Astrocyte (in vitro differentiated cells and primary cell): ENCODE results near the gene MX2. TPM values are rescaled to one million over a fixed set of nuclear protein-coding genes. Genes with fewer than 3 reads are reported as not detected.

ENCODE experiments used
- DNase-seq: peaks from one replicate; pipeline ENCODE4 v3.0.0-alpha.2; 2010; ENCODE audit warnings: low read depth
- FAIRE-seq: peaks from 2 replicates; lab custom pipeline; 2011; peaks lifted over from hg19 to GRCh38; lab: Jason Lieb, UNC
- H2AFZ ChIP-seq: 2 replicates; pipeline ENCODE4 v1.6.0; 2012; ENCODE audit warnings: low read depth, low read length, inconsistent platforms
- H3K27ac ChIP-seq: 2 replicates; pipeline ENCODE4 v1.5.1; 2011; ENCODE audit warnings: low read depth, low read length, inconsistent platforms
- H3K27me3 ChIP-seq: 2 replicates; pipeline ENCODE4 v1.6.0; 2011; ENCODE audit warnings: low read length, inconsistent platforms; ENCODE audit not compliant: insufficient read depth
- H3K36me3 ChIP-seq: 2 replicates; pipeline ENCODE4 v1.5.1; 2011; ENCODE audit warnings: low read length, inconsistent platforms; ENCODE audit not compliant: insufficient read depth
- H3K4me1 ChIP-seq: 2 replicates; pipeline ENCODE4 v1.5.1; 2011; ENCODE audit warnings: low read length, inconsistent platforms; ENCODE audit not compliant: insufficient read depth
- H3K4me2 ChIP-seq: 2 replicates; pipeline ENCODE4 v1.6.0; 2012; ENCODE audit warnings: low read length, inconsistent platforms
- H3K4me3 ChIP-seq: 2 replicates; pipeline ENCODE4 v1.5.1; 2011; ENCODE audit warnings: low read depth, mild to moderate bottlenecking, low read length, inconsistent platforms; ENCODE audit not compliant: insufficient read depth
- H3K79me2 ChIP-seq: 2 replicates; pipeline ENCODE4 v1.6.0; 2012; ENCODE audit warnings: mild to moderate bottlenecking, low read length, inconsistent platforms; ENCODE audit not compliant: insufficient read depth
- H3K9ac ChIP-seq: 2 replicates; pipeline ENCODE4 v1.6.0; 2012; ENCODE audit warnings: mild to moderate bottlenecking, low read length, inconsistent platforms
- H3K9me3 ChIP-seq: 2 replicates; pipeline ENCODE4 v1.5.1; 2012; ENCODE audit warnings: low read depth, mild to moderate bottlenecking, low read length, inconsistent platforms; ENCODE audit not compliant: insufficient read depth
- H4K20me1 ChIP-seq: 2 replicates; pipeline ENCODE4 v1.6.0; 2012; ENCODE audit warnings: low read length, inconsistent platforms; ENCODE audit not compliant: insufficient read depth
- H3K27ac Mint-ChIP-seq: one replicate; pipeline ENCODE4 v1.8.0; 2021; ENCODE audit warnings: mild to moderate bottlenecking, mixed read lengths; ENCODE audit not compliant: unreplicated experiment
- H3K27me3 Mint-ChIP-seq: one replicate; pipeline ENCODE4 v1.8.0; 2021; ENCODE audit warnings: low read depth, mixed read lengths; ENCODE audit not compliant: unreplicated experiment
- H3K36me3 Mint-ChIP-seq: one replicate; pipeline ENCODE4 v1.8.0; 2021; ENCODE audit warnings: low read depth, mixed read lengths; ENCODE audit not compliant: unreplicated experiment
- H3K4me1 Mint-ChIP-seq: one replicate; pipeline ENCODE4 v1.8.0; 2021; ENCODE audit warnings: low read depth, mixed read lengths; ENCODE audit not compliant: unreplicated experiment
- H3K4me3 Mint-ChIP-seq: one replicate; pipeline ENCODE4 v1.8.0; 2021; ENCODE audit warnings: mild to moderate bottlenecking, moderate library complexity, mixed read lengths; ENCODE audit not compliant: unreplicated experiment
- H3K9me3 Mint-ChIP-seq: one replicate; pipeline ENCODE4 v1.8.0; 2021; ENCODE audit warnings: mild to moderate bottlenecking, mixed read lengths; ENCODE audit not compliant: unreplicated experiment
- CTCF ChIP-seq: IDR thresholded peaks from 2 replicates; pipeline ENCODE4 v1.5.1; 2011; ENCODE audit warnings: low read depth, mild to moderate bottlenecking, inconsistent platforms, low read length, moderate library complexity; ENCODE audit not compliant: insufficient read depth
- EZH2 ChIP-seq: IDR thresholded peaks from 2 replicates; pipeline ENCODE4 v1.6.1; 2012; ENCODE audit warnings: mild to moderate bottlenecking, low read length, inconsistent platforms; ENCODE audit not compliant: insufficient read depth
- total RNA-seq: library from RNA; stranded (reverse); gene quantifications from 2 replicates; pipeline ENCODE4 v1.2.1, GENCODE V29; 2021

Gene MX2
- total RNA-seq, 1 donor from 2014 or later = 8.6 TPM

GRCh38 chr21:41328660-41329607 is 32.9 kb upstream of the MX2 start:
- FAIRE-seq = no peak
- no peak for TF ChIP-seq CTCF
- TF ChIP-seq EZH2 = no peak
- Mint-ChIP-seq H3K4me1 (no peaks in the 10 kb centered on the region), H3K36me3 (peaks cover 3% of the 10 kb centered on the region), H3K4me3 (no peak overlapping the region), H3K27me3 (peaks cover 10% of the 10 kb centered on the region), H3K27ac (no peak overlapping the region), H3K9me3 (peaks cover 8% of the 10 kb centered on the region)
- H3K4me3 ChIP-seq = no peak overlapping the region
- no peaks in the 10 kb centered on the region for H3K9me3 ChIP-seq
- H3K79me2 ChIP-seq = no peaks in the 10 kb centered on the region
- peak; percentile 89 for DNase-seq
- peak overlapping the region; percentile 62 for H3K4me2 ChIP-seq
- no peaks in the 10 kb centered on the region for H3K36me3 ChIP-seq
- peaks cover 10% of the 10 kb centered on the region for H3K4me1 ChIP-seq
- no peaks in the 10 kb centered on the region for H4K20me1 ChIP-seq
- peak overlapping the region; percentile 60 for H3K9ac ChIP-seq
- H3K27me3 ChIP-seq = no peaks in the 10 kb centered on the region
- H3K27ac ChIP-seq = peak overlapping the region; percentile 85
- H2AFZ ChIP-seq = no peak overlapping the region

GRCh38 chr21:41333752-41334151 is 28.1 kb upstream of the MX2 start:
- H3K27me3 ChIP-seq = no peaks in the 10 kb centered on the region
- no peak overlapping the region for H3K9ac ChIP-seq
- H3K27me3 Mint-ChIP-seq = peaks cover 10% of the 10 kb centered on the region
- H3K27ac Mint-ChIP-seq = no peak overlapping the region
- H3K27ac ChIP-seq = no peak overlapping the region
- DNase-seq (no peak), FAIRE-seq (no peak)
- H3K4me1 ChIP-seq = peaks cover 6% of the 10 kb centered on the region
- H3K79me2 ChIP-seq = no peaks in the 10 kb centered on the region
- H3K4me2 ChIP-seq = no peak overlapping the region
- H3K4me1 Mint-ChIP-seq = no peaks in the 10 kb centered on the region
- no peak overlapping the region for H3K4me3 Mint-ChIP-seq
- no peaks in the 10 kb centered on the region for H3K36me3 ChIP-seq
- peaks cover 17% of the 10 kb centered on the region for H3K9me3 Mint-ChIP-seq
- TF ChIP-seq CTCF (no peak), EZH2 (no peak)
- no peaks in the 10 kb centered on the region for H4K20me1 ChIP-seq
- no peak overlapping the region for H2AFZ ChIP-seq
- H3K9me3 ChIP-seq = peaks cover 2% of the 10 kb centered on the region
- no peak overlapping the region for H3K4me3 ChIP-seq
- H3K36me3 Mint-ChIP-seq = peaks cover 3% of the 10 kb centered on the region

GRCh38 chr21:41337515-41337914 is 24.3 kb upstream of the MX2 start:
- Histone ChIP-seq H3K4me2 (no peak overlapping the region), H4K20me1 (no peaks in the 10 kb centered on the region), H3K9me3 (peaks cover 2% of the 10 kb centered on the region), H3K27ac (no peak overlapping the region), H3K79me2 (no peaks in the 10 kb centered on the region), H3K4me3 (no peak overlapping the region), H3K4me1 (no peaks in the 10 kb centered on the region), H3K9ac (no peak overlapping the region), H3K27me3 (no peaks in the 10 kb centered on the region), H2AFZ (no peak overlapping the region), H3K36me3 (no peaks in the 10 kb centered on the region)
- TF ChIP-seq CTCF = no peak
- no peak for TF ChIP-seq EZH2
- DNase-seq (no peak), FAIRE-seq (no peak)
- Mint-ChIP-seq H3K4me1 (no peaks in the 10 kb centered on the region), H3K4me3 (no peak overlapping the region), H3K27me3 (peaks cover 5% of the 10 kb centered on the region), H3K9me3 (peaks cover 21% of the 10 kb centered on the region), H3K36me3 (peaks cover 3% of the 10 kb centered on the region), H3K27ac (no peak overlapping the region)
